ENCODE measurements around the gene ZFYVE1.
"Not testable (repeated sequence)": the region's sequence is repeated elsewhere in the genome, so short reads cannot be mapped to it uniquely, and the experiment has no call there.

ZFYVE1 gene

DNA sequence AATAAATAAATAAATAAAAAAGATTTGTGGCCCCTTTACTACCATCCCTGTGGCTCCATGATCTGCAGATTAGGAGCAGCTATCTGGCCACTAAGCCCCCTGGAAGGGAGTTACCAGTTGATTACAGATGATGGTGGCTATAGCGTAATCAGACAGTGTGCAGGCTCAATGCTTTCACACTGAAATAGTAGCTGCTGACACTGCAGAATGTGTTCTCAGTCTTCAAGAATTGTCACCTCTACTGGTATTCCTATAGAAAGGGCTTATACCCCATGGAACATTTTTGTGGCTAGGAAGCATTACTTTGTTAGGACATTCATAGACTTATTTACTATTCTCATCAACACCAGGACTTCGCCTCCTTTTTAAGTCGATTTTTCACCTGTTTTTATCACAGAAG is 69.7 kb downstream of the ZFYVE1 start:
- DNase-seq = no peak

GRCh38 chr14:72956741-72957140 is 70.2 kb downstream of the ZFYVE1 start:
- not testable (repeated sequence) for DNase-seq

DNA sequence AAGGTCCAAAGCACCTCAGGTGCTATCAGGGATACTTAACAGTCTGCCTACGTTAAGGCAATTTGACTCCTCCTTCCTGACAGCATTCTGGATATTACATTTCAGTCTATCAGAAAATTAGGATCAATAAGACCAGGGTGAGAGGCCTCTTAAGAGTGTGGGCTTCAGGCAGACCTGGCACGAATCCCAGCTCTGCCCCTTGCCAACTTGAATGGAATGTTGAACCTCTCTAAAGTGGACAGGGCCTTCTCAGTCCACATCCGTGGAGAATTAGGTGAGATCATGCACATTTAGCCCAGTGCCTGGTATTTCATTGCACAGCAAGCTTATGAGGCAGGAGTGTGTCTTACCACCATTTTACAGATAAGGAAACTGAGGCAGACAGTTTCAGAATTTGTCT is 74.7 kb downstream of the ZFYVE1 start:
- DNase-seq = no peak

DNA sequence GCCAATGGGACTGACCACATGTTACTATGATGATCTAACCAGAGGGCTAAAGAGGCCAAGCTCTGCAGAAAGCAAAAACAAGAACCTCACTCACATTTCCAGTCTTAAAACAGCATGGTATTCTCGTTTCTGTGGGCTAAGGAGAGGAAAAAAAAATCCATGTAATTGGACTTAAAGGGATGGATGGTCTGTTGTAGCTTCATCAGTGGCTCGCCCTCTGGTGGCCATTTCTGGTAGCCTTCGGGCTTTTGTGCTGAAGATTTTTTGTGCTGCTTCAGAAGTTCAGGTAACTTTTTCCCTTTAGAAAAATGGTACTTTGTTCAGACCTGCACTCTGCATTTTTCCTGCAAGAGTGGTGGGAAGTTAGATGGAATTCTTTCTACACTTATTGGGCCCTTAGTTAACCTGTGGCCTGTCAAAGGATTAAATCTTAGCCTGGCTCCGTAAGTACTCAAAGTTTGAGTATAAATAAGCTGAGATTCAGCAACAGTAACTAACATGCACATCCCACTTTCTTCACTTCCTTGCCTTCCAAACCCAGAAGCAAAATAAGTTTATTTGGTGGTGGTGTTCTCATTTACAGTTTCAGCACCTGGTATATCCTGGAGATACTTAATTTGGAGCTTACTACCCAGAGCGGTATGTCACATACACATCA is 78.3 kb downstream of the ZFYVE1 start:
- DNase-seq = peak; percentile 52

DNA sequence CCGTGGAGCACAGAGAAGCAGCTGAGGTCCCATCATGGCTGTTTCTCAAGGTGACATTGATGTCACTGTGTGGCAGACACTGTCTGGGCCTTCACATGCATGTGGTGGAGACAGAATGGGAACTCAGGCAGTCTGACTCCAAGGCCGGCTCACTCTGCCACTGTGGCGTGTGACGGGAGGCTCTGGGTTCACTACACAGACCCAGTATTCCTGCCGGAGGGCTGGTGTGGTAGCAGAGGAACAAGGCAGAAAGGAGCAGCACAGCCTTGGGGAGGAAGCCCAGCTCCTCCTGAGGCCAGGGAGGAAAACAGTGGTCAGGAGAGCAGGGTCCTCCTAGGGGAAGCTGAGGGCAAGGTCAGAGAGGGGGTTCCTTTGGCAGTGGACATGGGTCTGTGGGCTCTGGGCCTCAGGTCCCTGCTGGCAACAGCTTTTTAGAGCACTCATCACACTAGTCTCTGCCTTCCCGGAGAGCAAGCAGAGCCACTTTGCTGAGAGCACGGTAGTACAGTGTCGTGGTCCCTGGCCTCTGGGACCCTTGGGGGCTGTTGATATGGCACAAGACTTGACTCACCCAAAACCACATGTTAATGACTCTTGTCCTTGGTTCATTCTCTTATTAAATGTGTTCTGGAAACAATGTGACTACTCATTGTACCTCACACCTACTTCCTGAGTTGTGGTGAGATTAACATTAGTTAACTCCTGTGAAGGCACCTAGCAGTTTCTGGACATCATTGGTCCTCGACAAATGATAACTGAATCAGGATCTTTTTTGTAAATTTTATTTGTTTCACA is 79.3 kb downstream of the ZFYVE1 start:
- no peak for DNase-seq

- DNase-seq = no peak
Observed at GRCh38 chr14:72946491-72946890, 80.4 kb downstream of the ZFYVE1 start.

DNA sequence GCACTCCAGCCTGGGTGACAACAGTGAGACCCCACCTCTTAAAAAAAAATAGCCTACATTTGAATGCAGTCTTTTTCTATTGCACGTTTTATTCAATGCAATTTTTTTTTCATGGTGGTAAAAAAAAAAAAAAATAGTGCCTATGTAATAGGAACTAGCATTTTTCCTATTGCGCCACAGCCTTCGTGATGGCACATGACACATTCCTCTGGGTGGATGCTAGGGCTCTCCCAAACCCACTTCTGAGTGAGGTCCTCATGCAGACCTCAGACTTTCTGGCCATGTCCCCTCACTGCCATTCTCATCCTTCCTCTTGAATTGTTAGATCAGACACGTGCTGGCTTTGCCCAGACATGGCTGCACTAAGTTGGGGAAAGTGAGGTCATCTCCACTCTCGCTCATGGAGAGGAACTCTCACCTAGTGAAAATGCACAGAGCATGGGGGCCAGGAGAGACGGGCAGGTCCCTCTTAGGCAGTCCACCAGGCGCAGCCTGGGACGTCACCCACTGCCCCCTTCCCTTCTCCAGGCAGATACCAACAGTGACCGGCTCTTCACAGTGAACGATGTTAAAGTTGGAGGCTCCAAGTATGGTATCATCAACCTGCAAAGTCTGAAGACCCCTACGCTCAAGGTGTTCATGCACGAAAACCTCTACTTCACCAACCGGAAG is 81.4 kb downstream of the ZFYVE1 start:
- DNase-seq = no peak

- DNase-seq = no peak
Observed at GRCh38 chr14:72943876-72944430, 83.0 kb downstream of the ZFYVE1 start.

- DNase-seq = no peak
Observed at GRCh38 chr14:72942934-72943333, 84.0 kb downstream of the ZFYVE1 start.

- DNase-seq = no peak
Observed at GRCh38 chr14:72941286-72941985, 85.5 kb downstream of the ZFYVE1 start.

DNA sequence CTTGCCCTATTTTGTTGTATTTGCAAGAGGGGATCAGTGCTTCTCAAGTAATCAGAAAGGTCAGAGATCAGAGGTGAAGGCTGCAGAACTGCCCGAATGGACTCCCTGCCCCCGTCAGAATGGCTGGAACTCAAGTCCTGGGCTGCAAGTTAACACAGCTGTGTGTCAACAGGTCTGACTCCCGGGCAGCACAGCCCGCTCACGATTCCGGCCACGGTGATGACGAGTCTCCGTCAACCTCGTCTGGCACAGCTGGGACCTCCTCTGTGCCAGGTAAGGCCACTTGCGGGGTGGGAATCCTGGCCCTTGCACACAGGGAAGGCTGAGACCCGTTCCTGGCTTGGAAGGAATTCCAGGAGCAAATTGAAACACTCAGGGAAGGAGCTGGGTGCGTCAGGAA is 87.3 kb downstream of the ZFYVE1 start:
- no peak for DNase-seq

DNA sequence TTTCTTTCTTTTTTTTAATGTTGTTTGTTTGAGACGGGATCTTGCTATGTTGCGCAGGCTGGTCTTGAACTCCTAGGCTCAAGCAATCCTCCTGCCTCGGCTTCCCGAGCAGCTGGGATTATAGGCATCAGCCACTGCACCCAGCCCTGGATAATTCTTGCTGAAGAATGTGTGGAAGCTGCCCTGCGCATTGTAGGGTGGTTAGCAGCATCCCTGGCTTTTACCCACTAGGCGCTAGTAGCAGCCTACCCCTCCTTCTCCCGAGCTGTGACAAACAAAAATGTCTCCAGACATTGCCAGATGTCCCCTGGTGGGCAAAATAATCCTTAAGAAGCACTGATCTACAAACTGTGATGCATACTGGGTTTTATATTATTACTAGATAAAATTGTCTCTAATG is 94.0 kb downstream of the ZFYVE1 start:
- DNase-seq = no peak

GRCh38 chr14:72929316-72930080 is 97.4 kb downstream of the ZFYVE1 start:
- no peak for DNase-seq

DNA sequence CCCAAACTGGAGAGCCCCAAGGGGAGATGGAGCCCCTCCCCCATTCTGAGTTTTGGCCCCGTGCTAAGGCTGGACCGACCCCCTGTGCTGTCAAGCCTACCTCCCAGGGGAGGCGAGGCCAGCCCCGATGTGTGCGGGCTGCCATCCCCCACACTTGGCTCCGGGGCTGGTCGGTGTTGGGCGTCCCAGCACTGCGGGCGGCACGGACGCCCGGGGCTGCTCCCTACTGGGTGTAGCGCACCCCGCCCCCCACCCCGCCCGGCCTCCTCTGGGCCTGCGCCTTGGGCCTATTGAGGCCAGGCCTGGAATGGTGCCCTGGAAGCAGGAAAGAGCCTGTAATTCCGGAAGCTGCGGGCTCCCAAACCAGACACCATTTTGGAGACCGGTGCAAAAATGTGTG is 98.0 kb downstream of the ZFYVE1 start:
- no peak for DNase-seq

- DNase-seq = peak; percentile 90
Observed at GRCh38 chr14:72926292-72927028, 100.4 kb downstream of the ZFYVE1 start, which contains the start of gene DCAF4. TSS of gene DCAF4 (plus strand) at chr14:72926464. CDS start at chr14:72937979, 11,515 bp downstream.

GRCh38 chr14:72925815-72926291 is 101.1 kb downstream of the ZFYVE1 start:
- DNase-seq = no peak

GRCh38 chr14:72925171-72925759 is 101.6 kb downstream of the ZFYVE1 start:
- no peak for DNase-seq

DNA sequence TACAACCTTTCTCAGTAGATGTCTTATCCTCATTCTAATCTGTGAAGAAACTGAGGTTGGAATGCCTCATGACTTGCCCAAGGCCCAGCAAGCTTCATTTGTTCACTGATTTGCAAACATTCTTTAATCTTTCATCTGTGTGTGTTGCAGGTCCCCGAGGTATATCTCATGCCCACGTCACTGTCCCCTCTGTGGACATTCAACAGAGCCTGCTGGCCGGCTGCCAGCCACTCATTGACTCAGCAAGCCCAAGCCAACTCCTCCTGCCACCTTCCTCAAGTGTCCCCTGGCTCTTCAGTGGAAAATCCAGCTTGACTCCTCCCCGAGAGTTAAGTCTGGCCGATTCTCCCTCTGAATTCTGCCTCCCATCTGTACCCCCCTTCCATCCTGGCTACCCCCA is 102.6 kb downstream of the ZFYVE1 start:
- no peak for DNase-seq

GRCh38 chr14:72921396-72921795 is 105.5 kb downstream of the ZFYVE1 start:
- DNase-seq = no peak

- no peak for DNase-seq
Observed at GRCh38 chr14:72920008-72920407, 106.9 kb downstream of the ZFYVE1 start.
